Mesendoderm (in vitro differentiated cells): ENCODE data around the gene ADAM33.

Experiments used
- DNase-seq: peaks from one replicate; pipeline ENCODE4 v3.0.0; 2013
- H2AK5ac ChIP-seq: 2 replicates; pipeline ENCODE4 v1.6.1; 2013; ENCODE audit warnings: low read length, inconsistent platforms
- H2BK120ac ChIP-seq: 2 replicates; pipeline ENCODE4 v1.6.1; 2013; ENCODE audit warnings: low read depth, mild to moderate bottlenecking, low read length, moderate library complexity, mixed read lengths
- H2BK15ac ChIP-seq: replicated peaks from 2 replicates; pipeline ENCODE4 v1.6.1; 2013; ENCODE audit warnings: low read depth, mild to moderate bottlenecking, moderate library complexity
- H2BK5ac ChIP-seq: 2 replicates; pipeline ENCODE4 v1.6.1; 2013; ENCODE audit warnings: low read length, inconsistent platforms
- H3K18ac ChIP-seq: 2 replicates; pipeline ENCODE4 v1.6.1; 2013; ENCODE audit warnings: mild to moderate bottlenecking, low read length, mixed read lengths
- H3K23ac ChIP-seq: one replicate; pipeline ENCODE4 v1.6.1; 2013; ENCODE audit warnings: low read length
- H3K27ac ChIP-seq: 2 replicates; pipeline ENCODE4 v1.5.1; 2013; ENCODE audit warnings: low read depth, mild to moderate bottlenecking, inconsistent platforms, low read length, moderate library complexity
- H3K27me3 ChIP-seq: 2 replicates; pipeline ENCODE4 v1.6.1; 2013; ENCODE audit warnings: low read length, control low read depth, mild to moderate bottlenecking, inconsistent platforms; ENCODE audit not compliant: insufficient read depth, poor library complexity
- H3K36me3 ChIP-seq: 2 replicates; pipeline ENCODE4 v1.6.1; 2013; ENCODE audit warnings: low read length, inconsistent platforms; ENCODE audit not compliant: control insufficient read depth, insufficient read depth
- H3K4ac ChIP-seq: one replicate; pipeline ENCODE4 v1.6.1; 2013; ENCODE audit warnings: low read depth, mild to moderate bottlenecking, low read length, moderate library complexity
- H3K4me1 ChIP-seq: 2 replicates; pipeline ENCODE4 v1.6.1; 2013; ENCODE audit warnings: low read depth, low read length, inconsistent platforms; ENCODE audit not compliant: control insufficient read depth
- H3K4me2 ChIP-seq: 2 replicates; pipeline ENCODE4 v1.6.1; 2013; ENCODE audit warnings: low read length
- H3K4me3 ChIP-seq: 2 replicates; pipeline ENCODE4 v1.5.1; 2013; ENCODE audit warnings: mild to moderate bottlenecking, low read length
- H3K56ac ChIP-seq: one replicate; pipeline ENCODE4 v1.6.1; 2013; ENCODE audit warnings: low read length
- H3K79me1 ChIP-seq: 2 replicates; pipeline ENCODE4 v1.6.1; 2013; ENCODE audit warnings: low read length, inconsistent platforms
- H3K79me2 ChIP-seq: 2 replicates; pipeline ENCODE4 v1.6.1; 2013; ENCODE audit warnings: mild to moderate bottlenecking, low read length; ENCODE audit not compliant: control insufficient read depth, insufficient read depth
- H3K9ac ChIP-seq: 2 replicates; pipeline ENCODE4 v1.6.1; 2013; ENCODE audit warnings: low read length, inconsistent platforms
- H4K5ac ChIP-seq: one replicate; pipeline ENCODE4 v1.6.1; 2013; ENCODE audit warnings: low read length
- H4K8ac ChIP-seq: one replicate; pipeline ENCODE4 v1.6.1; 2013; ENCODE audit warnings: low read depth, mild to moderate bottlenecking, control low read depth, low read length, moderate library complexity
- WGBS: extraction: QIAGEN DNeasy Blood & Tissue Kit; methylation state at CpG from one replicate; pipeline ENCODE4 v1.1.7; 2013; ENCODE audit warnings: low lambda C conversion rate, missing lambda C conversion rate; ENCODE audit not compliant: insufficient coverage; ENCODE audit errors: extremely low coverage; 5-methylcytosine and 5-hydroxymethylcytosine counted together

Gene ADAM33

GRCh38 chr20:3658716-3659491 is 22.9 kb downstream of the ADAM33 start:
- H4K5ac ChIP-seq = no peak overlapping the region
- no peak overlapping the region for H3K18ac ChIP-seq
- no peaks in the 10 kb centered on the region for H3K36me3 ChIP-seq
- no CpG with 5 or more reads among the region's 8 CpGs for WGBS
- no peak overlapping the region for H3K23ac ChIP-seq
- no peaks in the 10 kb centered on the region for H3K79me1 ChIP-seq
- H4K8ac ChIP-seq = no peak overlapping the region
- H3K56ac ChIP-seq = no peak overlapping the region
- H3K4me2 ChIP-seq = no peak overlapping the region
- H3K4me3 ChIP-seq = no peak overlapping the region
- no peaks in the 10 kb centered on the region for H3K4me1 ChIP-seq
- no peak overlapping the region for H2BK5ac ChIP-seq
- H3K79me2 ChIP-seq = no peaks in the 10 kb centered on the region
- no peak overlapping the region for H2AK5ac ChIP-seq
- H3K4ac ChIP-seq = no peak overlapping the region
- DNase-seq = no peak
- no peak overlapping the region for H2BK120ac ChIP-seq
- H3K27me3 ChIP-seq = no peaks in the 10 kb centered on the region
- H2BK15ac ChIP-seq = no peak overlapping the region
- no peak overlapping the region for H3K27ac ChIP-seq
- H3K9ac ChIP-seq = no peak overlapping the region

- Histone ChIP-seq H3K36me3 (no peaks in the 10 kb centered on the region), H3K18ac (no peak overlapping the region), H2BK15ac (no peak overlapping the region), H3K4me1 (no peaks in the 10 kb centered on the region), H3K79me1 (no peaks in the 10 kb centered on the region), H4K5ac (no peak overlapping the region), H2BK5ac (no peak overlapping the region), H2BK120ac (no peak overlapping the region), H3K27me3 (no peaks in the 10 kb centered on the region), H3K4ac (no peak overlapping the region), H2AK5ac (no peak overlapping the region), H3K9ac (no peak overlapping the region), H3K56ac (no peak overlapping the region), H3K23ac (no peak overlapping the region), H4K8ac (no peak overlapping the region), H3K4me2 (no peak overlapping the region), H3K79me2 (no peaks in the 10 kb centered on the region), H3K27ac (no peak overlapping the region), H3K4me3 (no peak overlapping the region)
- WGBS = no CpG with 5 or more reads among the region's 7 CpGs
- DNase-seq = no peak
Measured at GRCh38 chr20:3658019-3658715, 23.6 kb downstream of the ADAM33 start.

- Histone ChIP-seq H3K4ac (no peak overlapping the region), H3K79me1 (no peaks in the 10 kb centered on the region), H3K18ac (no peak overlapping the region), H3K79me2 (no peaks in the 10 kb centered on the region), H3K9ac (no peak overlapping the region), H2AK5ac (no peak overlapping the region), H3K36me3 (no peaks in the 10 kb centered on the region), H2BK15ac (no peak overlapping the region), H3K4me3 (no peak overlapping the region), H3K56ac (no peak overlapping the region), H3K4me2 (no peak overlapping the region), H4K5ac (no peak overlapping the region), H3K27me3 (no peaks in the 10 kb centered on the region), H4K8ac (no peak overlapping the region), H3K27ac (no peak overlapping the region), H2BK120ac (no peak overlapping the region), H2BK5ac (no peak overlapping the region), H3K4me1 (no peaks in the 10 kb centered on the region), H3K23ac (no peak overlapping the region)
- no CpG with 5 or more reads among the region's 4 CpGs for WGBS
- no peak for DNase-seq
Measured at GRCh38 chr20:3655131-3655405, 26.7 kb downstream of the ADAM33 start.

- Histone ChIP-seq H2BK15ac (no peak overlapping the region), H3K79me2 (no peaks in the 10 kb centered on the region), H3K27me3 (no peaks in the 10 kb centered on the region), H4K5ac (no peak overlapping the region), H2AK5ac (no peak overlapping the region), H2BK5ac (no peak overlapping the region), H3K4me3 (no peak overlapping the region), H3K56ac (no peak overlapping the region), H2BK120ac (no peak overlapping the region), H3K27ac (no peak overlapping the region), H3K18ac (no peak overlapping the region), H4K8ac (no peak overlapping the region), H3K4ac (no peak overlapping the region), H3K9ac (no peak overlapping the region), H3K79me1 (no peaks in the 10 kb centered on the region), H3K4me1 (no peaks in the 10 kb centered on the region), H3K4me2 (no peak overlapping the region), H3K36me3 (no peaks in the 10 kb centered on the region), H3K23ac (no peak overlapping the region)
- DNase-seq = no peak
- no CpG with 5 or more reads among the region's 17 CpGs for WGBS
Measured at GRCh38 chr20:3654326-3655130, 27.3 kb downstream of the ADAM33 start.

GRCh38 chr20:3653921-3654320 is 27.9 kb downstream of the ADAM33 start:
- Histone ChIP-seq H3K79me1 (no peaks in the 10 kb centered on the region), H4K5ac (no peak overlapping the region), H3K56ac (no peak overlapping the region), H3K27me3 (no peaks in the 10 kb centered on the region), H3K4me3 (no peak overlapping the region), H3K18ac (no peak overlapping the region), H3K36me3 (no peaks in the 10 kb centered on the region), H3K4ac (no peak overlapping the region), H3K4me2 (no peak overlapping the region), H2BK5ac (no peak overlapping the region), H3K27ac (no peak overlapping the region), H2BK15ac (no peak overlapping the region), H3K4me1 (no peaks in the 10 kb centered on the region), H4K8ac (no peak overlapping the region), H2BK120ac (no peak overlapping the region), H3K9ac (no peak overlapping the region), H3K23ac (no peak overlapping the region), H3K79me2 (no peaks in the 10 kb centered on the region), H2AK5ac (no peak overlapping the region)
- no CpG with 5 or more reads among the region's 2 CpGs for WGBS
- no peak for DNase-seq
